WERI-Rb-1 (cell line): Measurements from ENCODE around the gene EHF.

ENCODE experiments used
- DNase-seq: peaks from one replicate; pipeline ENCODE4 v3.0.0-alpha.2; 2020
- H3K27ac ChIP-seq: fragments of 250-450 bp; sonication (Bioruptor Pico); 2 replicates; pipeline ENCODE4 v1.5.1; 2020; ENCODE audit warnings: mild to moderate bottlenecking, moderate library complexity
- H3K27me3 ChIP-seq: fragments of 250-450 bp; sonication (Bioruptor Pico); 2 replicates; pipeline ENCODE4 v1.5.1; 2021; ENCODE audit warnings: mild to moderate bottlenecking, low read depth, moderate library complexity; ENCODE audit not compliant: insufficient read depth, severe bottlenecking
- H3K36me3 ChIP-seq: fragments of 250-450 bp; sonication (Bioruptor Pico); 2 replicates; pipeline ENCODE4 v1.5.1; 2020; ENCODE audit warnings: mild to moderate bottlenecking, moderate library complexity
- H3K4me3 ChIP-seq: 2 replicates; pipeline ENCODE4 v1.5.1; 2011; ENCODE audit warnings: low read depth, mild to moderate bottlenecking, control low read depth, low read length
- H3K9me3 ChIP-seq: fragments of 250-450 bp; sonication (Bioruptor Pico); 2 replicates; pipeline ENCODE4 v1.5.1; 2021; ENCODE audit warnings: mild to moderate bottlenecking, moderate library complexity; ENCODE audit not compliant: severe bottlenecking
- TF ChIP-seq, protein P1 (sequence below): IDR thresholded peaks from 2 replicates; pipeline ENCODE4 v1.5.1; 2011; ENCODE audit warnings: low read depth, mild to moderate bottlenecking, control low read depth, inconsistent platforms, low read length

Gene EHF

GRCh38 chr11:34656062-34656720 is 35.3 kb downstream of the EHF start:
- Histone ChIP-seq H3K4me3 (no peak overlapping the region), H3K9me3 (no peaks in the 10 kb centered on the region), H3K27ac (no peak overlapping the region), H3K36me3 (no peaks in the 10 kb centered on the region), H3K27me3 (no peaks in the 10 kb centered on the region)
- TF ChIP-seq, protein P1, sequence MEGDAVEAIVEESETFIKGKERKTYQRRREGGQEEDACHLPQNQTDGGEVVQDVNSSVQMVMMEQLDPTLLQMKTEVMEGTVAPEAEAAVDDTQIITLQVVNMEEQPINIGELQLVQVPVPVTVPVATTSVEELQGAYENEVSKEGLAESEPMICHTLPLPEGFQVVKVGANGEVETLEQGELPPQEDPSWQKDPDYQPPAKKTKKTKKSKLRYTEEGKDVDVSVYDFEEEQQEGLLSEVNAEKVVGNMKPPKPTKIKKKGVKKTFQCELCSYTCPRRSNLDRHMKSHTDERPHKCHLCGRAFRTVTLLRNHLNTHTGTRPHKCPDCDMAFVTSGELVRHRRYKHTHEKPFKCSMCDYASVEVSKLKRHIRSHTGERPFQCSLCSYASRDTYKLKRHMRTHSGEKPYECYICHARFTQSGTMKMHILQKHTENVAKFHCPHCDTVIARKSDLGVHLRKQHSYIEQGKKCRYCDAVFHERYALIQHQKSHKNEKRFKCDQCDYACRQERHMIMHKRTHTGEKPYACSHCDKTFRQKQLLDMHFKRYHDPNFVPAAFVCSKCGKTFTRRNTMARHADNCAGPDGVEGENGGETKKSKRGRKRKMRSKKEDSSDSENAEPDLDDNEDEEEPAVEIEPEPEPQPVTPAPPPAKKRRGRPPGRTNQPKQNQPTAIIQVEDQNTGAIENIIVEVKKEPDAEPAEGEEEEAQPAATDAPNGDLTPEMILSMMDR, result no peak
- no peak for DNase-seq

GRCh38 chr11:34658071-34659015 is 37.5 kb downstream of the EHF start:
- Histone ChIP-seq H3K27ac (no peak overlapping the region), H3K4me3 (no peak overlapping the region), H3K36me3 (no peaks in the 10 kb centered on the region), H3K9me3 (no peaks in the 10 kb centered on the region), H3K27me3 (no peaks in the 10 kb centered on the region)
- TF ChIP-seq, protein P1, result no peak
- no peak for DNase-seq

DNA sequence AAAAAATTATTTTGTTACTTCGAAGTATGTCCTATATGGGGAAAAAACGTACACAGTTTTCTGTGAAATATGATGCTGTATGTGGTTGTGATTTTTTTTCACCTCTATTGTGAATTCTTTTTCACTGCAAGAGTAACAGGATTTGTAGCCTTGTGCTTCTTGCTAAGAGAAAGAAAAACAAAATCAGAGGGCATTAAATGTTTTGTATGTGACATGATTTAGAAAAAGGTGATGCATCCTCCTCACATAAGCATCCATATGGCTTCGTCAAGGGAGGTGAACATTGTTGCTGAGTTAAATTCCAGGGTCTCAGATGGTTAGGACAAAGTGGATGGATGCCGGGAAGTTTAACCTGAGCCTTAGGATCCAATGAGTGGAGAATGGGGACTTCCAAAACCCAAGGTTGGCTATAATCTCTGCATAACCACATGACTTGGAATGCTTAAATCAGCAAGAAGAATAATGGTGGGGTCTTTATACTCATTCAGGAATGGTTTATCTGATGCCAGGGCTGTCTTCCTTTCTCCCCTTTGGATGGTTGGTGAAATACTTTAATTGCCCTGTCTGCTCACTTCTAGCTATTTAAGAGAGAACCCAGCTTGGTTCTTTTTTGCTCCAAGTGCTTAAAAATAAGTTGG is 38.3 kb downstream of the EHF start:
- no peaks in the 10 kb centered on the region for H3K27me3 ChIP-seq
- TF ChIP-seq, protein P1, result no peak
- H3K9me3 ChIP-seq, result no peaks in the 10 kb centered on the region
- DNase-seq, result no peak
- no peak overlapping the region for H3K27ac ChIP-seq
- no peak overlapping the region for H3K4me3 ChIP-seq
- H3K36me3 ChIP-seq, result no peaks in the 10 kb centered on the region

- TF ChIP-seq, protein P1, result no peak
- Histone ChIP-seq H3K9me3 (no peaks in the 10 kb centered on the region), H3K27me3 (no peaks in the 10 kb centered on the region), H3K27ac (no peak overlapping the region), H3K36me3 (no peaks in the 10 kb centered on the region), H3K4me3 (no peak overlapping the region)
- no peak for DNase-seq
Observed at GRCh38 chr11:34665077-34665835, 44.4 kb downstream of the EHF start.

GRCh38 chr11:34667810-34668582 is 47.1 kb downstream of the EHF start:
- DNase-seq, result no peak
- H3K9me3 ChIP-seq, result no peaks in the 10 kb centered on the region
- no peaks in the 10 kb centered on the region for H3K36me3 ChIP-seq
- no peaks in the 10 kb centered on the region for H3K27me3 ChIP-seq
- no peak overlapping the region for H3K4me3 ChIP-seq
- H3K27ac ChIP-seq, result no peak overlapping the region
- TF ChIP-seq, protein P1, result no peak
